Frontal cortex (tissue), 4 donors: Measurements from ENCODE around the gene PRR20B. TPM values are rescaled to one million over a fixed set of nuclear protein-coding genes. Genes with fewer than 3 reads are reported as not detected.
"Not testable (repeated sequence)": the region's sequence is repeated elsewhere in the genome, so short reads cannot be mapped to it uniquely, and the experiment has no call there.

Source experiments
- DNase-seq, 2 donors: peaks; one replicate each; pipeline ENCODE4 v3.0.0; 2012; ENCODE audit warnings: low spot score in 2 of 2
- FAIRE-seq: peaks from 2 replicates; lab custom pipeline; 2012; peaks lifted over from hg19 to GRCh38; lab: Jason Lieb, UNC
- small RNA-seq: library from RNA; depleted of rRNA; stranded (forward); fragments of <200 nt; gene quantifications from one replicate; pipeline ENCODE3, GENCODE V24; 2014
- total RNA-seq: library from RNA; depleted of rRNA; stranded (reverse); fragments of >200 nt; gene quantifications from one replicate; pipeline ENCODE4 v1.2.3, GENCODE V29; 2014
- donor health status: control.
- donor health status: control.
- donor health status: control.

Gene PRR20B
- not detected for total RNA-seq

DNA sequence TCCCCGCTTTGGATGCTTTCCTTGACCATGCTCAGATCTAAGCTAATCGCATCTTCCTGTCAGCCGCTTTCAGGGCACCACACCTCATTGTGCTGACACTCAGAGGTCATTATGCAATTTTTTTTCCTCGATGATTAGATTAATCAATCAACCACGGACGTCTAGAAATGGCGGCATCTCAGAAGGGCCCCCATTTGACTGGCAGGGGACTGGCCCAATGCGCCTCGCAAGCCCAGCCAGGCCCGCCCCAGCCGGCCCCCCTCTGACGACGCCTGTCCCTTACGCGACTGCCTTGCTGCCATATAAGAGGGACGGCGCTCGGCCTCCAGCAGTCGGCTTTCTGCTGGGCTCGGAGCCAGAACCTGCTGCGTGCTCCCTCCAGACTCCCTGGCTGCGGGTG is at the start of gene PRR20B:
Gene PRR20B, plus strand, starts transcription at position 301 of the 400 bp plus-strand sequence. CDS start 387 bp downstream, outside the sequence.
- not testable (repeated sequence) for DNase-seq, FAIRE-seq

GRCh38 chr13:57114945-57115344 is 32.3 kb upstream of the PRR20B start:
- DNase-seq (no peak), FAIRE-seq (no peak)

DNA sequence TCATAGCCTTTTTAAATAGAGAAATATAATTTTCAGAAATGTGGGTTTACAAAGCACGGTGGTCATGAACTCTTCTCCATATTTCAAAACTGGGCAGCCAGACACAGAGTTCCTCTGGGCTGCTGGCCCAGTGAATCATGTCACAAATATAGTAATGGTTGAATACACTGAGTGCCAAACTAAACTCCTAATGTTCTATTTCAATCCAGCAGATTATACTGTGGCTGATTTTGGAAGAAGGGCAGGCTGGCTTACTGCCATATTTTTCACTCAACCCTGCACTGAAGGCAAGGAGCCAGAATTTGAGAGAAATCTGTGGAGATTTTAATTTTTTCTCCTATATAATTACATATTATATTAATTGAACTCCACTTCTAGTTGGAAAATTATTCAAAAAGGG is 23.6 kb upstream of the PRR20B start:
- no peak for DNase-seq
- FAIRE-seq: no peak

GRCh38 chr13:57128909-57129308 is 18.4 kb upstream of the PRR20B start:
- DNase-seq (no peak), FAIRE-seq (no peak)

DNA sequence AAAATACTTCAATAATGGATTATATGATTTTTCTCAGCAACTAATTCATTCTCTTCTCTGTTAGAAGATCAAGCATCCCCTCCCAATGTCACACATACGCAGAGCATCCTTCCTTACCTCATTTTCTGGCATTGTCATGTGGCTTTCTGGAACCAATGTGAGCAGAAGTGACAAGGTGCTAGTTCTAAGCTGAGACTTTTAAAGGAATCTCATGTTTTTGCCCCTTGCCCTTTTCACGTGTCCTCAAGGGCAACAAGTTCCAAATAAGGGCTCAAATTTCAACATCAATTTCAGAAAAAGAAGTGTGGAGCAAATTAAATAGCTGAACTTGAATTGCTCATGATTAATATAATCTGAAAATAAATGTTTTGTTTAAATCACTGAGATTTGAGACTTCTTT is 11.2 kb upstream of the PRR20B start:
- FAIRE-seq: no peak
- no peak for DNase-seq

- DNase-seq (no peak), FAIRE-seq (no peak)
These were observed 9.7 kb upstream of the PRR20B start for GRCh38 chr13:57137585-57137984.

DNA sequence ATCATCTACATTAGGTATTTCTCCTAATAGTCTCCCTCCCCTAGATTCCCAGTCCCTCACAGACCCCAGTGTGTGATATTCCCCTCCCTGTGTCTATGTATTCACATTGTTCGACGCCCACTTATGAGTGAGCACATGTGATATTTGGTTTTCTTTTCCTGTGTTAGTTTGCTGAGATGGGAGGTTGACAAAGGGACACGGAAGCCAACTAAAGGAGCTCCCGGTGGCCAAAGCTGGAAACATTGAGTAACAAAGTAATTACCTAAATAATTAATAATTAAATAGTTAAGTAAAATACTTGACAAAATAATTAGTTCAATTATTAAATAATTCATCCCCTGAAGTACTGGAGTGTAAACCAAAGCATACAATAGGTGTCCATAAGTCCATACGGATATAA is 8.3 kb upstream of the PRR20B start:
- FAIRE-seq (no peak), DNase-seq (no peak)

DNA sequence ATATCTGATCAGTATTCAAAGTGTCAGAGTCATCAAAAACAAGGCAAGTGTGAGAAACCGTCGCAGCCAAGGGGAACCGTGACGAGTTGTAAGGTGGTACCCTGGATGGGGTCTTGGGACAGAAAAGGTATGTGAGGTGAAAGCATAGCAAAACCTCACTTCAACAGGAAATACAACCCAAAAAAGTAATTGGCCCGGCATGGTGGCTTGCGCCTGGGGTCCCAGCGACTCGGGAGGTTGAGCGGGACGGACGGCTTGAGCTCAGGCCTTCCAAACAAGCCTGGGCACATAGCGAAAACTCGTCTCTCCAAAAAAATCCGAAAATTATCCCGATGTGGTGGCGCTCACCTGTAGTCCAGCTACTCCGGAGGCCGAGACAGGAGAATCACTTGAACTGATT is 7.5 kb upstream of the PRR20B start:
- not testable (repeated sequence) for DNase-seq, FAIRE-seq

DNA sequence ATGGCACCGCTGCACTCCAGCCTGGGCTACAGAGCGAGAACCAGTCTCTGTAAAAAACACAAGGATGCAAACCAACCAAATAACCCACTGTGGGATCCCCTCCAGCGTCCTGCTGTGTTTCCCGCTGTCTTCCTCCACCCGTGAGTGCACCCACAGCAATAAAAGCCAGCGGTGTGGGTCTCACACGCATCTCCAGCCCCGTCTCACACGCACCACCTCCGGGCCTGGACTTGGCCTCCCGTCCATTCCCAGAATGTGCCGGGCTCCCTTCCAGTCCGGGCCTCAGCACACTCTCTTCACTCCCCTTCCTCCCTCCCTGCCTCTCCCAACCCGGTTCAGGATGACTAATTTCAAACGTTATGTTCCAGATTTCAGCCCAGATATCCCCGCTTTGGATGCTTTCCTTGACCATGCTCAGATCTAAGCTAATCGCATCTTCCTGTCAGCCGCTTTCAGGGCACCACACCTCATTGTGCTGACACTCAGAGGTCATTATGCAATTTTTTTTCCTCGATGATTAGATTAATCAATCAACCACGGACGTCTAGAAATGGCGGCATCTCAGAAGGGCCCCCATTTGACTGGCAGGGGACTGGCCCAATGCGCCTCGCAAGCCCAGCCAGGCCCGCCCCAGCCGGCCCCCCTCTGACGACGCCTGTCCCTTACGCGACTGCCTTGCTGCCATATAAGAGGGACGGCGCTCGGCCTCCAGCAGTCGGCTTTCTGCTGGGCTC is 6.9 kb upstream of the PRR20B start, which contains the start of gene PRR20A:
Gene PRR20A, plus strand, starts transcription at position 684 of the 734 bp plus-strand sequence. CDS start 387 bp downstream, outside the sequence.
- not testable (repeated sequence) for DNase-seq, FAIRE-seq

- not testable (repeated sequence) for DNase-seq, FAIRE-seq
These were observed 818 bp downstream of the PRR20B start for GRCh38 chr13:57148106-57148505.

GRCh38 chr13:57153761-57154160 is 6.5 kb downstream of the PRR20B start, which contains the start of gene PRR20C:
Gene PRR20C (plus strand): TSS chr13:57154061. CDS start chr13:57154448, 387 bp downstream.
- not testable (repeated sequence) for FAIRE-seq, DNase-seq

DNA sequence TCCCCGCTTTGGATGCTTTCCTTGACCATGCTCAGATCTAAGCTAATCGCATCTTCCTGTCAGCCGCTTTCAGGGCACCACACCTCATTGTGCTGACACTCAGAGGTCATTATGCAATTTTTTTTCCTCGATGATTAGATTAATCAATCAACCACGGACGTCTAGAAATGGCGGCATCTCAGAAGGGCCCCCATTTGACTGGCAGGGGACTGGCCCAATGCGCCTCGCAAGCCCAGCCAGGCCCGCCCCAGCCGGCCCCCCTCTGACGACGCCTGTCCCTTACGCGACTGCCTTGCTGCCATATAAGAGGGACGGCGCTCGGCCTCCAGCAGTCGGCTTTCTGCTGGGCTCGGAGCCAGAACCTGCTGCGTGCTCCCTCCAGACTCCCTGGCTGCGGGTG is 13.0 kb downstream of the PRR20B start, which contains the start of gene PRR20D:
Gene PRR20D, plus strand, starts transcription at position 301 of the 400 bp plus-strand sequence. CDS start 387 bp downstream, outside the sequence.
- not testable (repeated sequence) for DNase-seq, FAIRE-seq

DNA sequence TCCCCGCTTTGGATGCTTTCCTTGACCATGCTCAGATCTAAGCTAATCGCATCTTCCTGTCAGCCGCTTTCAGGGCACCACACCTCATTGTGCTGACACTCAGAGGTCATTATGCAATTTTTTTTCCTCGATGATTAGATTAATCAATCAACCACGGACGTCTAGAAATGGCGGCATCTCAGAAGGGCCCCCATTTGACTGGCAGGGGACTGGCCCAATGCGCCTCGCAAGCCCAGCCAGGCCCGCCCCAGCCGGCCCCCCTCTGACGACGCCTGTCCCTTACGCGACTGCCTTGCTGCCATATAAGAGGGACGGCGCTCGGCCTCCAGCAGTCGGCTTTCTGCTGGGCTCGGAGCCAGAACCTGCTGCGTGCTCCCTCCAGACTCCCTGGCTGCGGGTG is 19.6 kb downstream of the PRR20B start, which contains the start of gene PRR20E:
Gene PRR20E, plus strand, starts transcription at position 301 of the 400 bp plus-strand sequence. CDS start 387 bp downstream, outside the sequence.
- not testable (repeated sequence) for FAIRE-seq

DNA sequence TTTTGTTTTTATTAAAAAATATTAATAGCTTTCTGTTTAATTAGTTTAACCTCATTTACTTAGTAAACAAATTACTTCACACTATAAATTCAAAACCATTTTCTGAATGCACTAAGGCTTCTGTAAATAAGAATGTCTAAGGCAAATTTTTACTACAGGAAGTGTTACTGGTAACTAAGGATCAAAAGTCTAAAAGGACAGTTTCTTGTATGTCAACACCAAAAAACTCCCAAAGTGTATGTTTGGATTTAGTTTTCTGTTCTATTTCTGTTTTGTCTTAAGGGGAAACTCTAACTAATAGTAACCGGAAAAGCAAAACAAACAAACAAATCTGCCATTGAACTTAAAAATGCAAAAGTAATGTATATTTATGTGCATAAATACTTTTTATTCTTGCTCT is 44.4 kb downstream of the PRR20B start:
- DNase-seq (no peak), FAIRE-seq (no peak)

More for the DNA sequence above, 19.6 kb downstream of the PRR20B start, which contains the start of gene PRR20E:
- DNase-seq: not testable (repeated sequence)

Small RNA genes within 50 kb of the gene (small RNA-seq; reads per million reads assigned to genes)
- not detected for gene PRR20FP

Other genes starting within 250 kb of the PRR20B start
- gene PRR20A, start 6.6 kb upstream of the PRR20B start, total RNA-seq: not detected
- gene PRR20C, start 6.6 kb downstream of the PRR20B start, total RNA-seq: not detected
- gene PRR20D, start 13.1 kb downstream of the PRR20B start, total RNA-seq: not detected
- not detected for gene PRR20E, start 19.7 kb downstream of the PRR20B start, total RNA-seq